OCI-LY7 (cell line): Measurements from ENCODE around the gene EPB41L4A. TPM values are rescaled to one million over a fixed set of nuclear protein-coding genes. Genes with fewer than 3 reads are reported as not detected.

Experiments used
- BruUV-seq: library from RNA; stranded (reverse); fragments of 400-500 nt; replicated peaks from 2 replicates; lab custom pipeline; 2021; lab: Mats Ljungman, UMichigan
- CTCF ChIA-PET: fragments of 300-600 bp; sonication (Branson Sonifier 250); formaldehyde crosslinking; loops from one replicate; lab custom pipeline; 2022; ENCODE audit warnings: antibody characterized with exemption; ENCODE audit not compliant: unreplicated experiment; lab: Charles Lee
- POLR2A ChIA-PET: fragments of 300-600 bp; sonication (Branson Sonifier 250); formaldehyde crosslinking; loops from one replicate; lab custom pipeline; 2022; ENCODE audit warnings: antibody characterized with exemption; lab: Charles Lee
- DNase-seq: peaks from one replicate; pipeline ENCODE4 v3.0.0-alpha.2; 2015; ENCODE audit warnings: low spot score
- H2AFZ ChIP-seq: fragments of 200-600 bp; sonication (generic), shearing (Covaris generic); 2 replicates; pipeline ENCODE4 v1.6.1; 2014; ENCODE audit warnings: mild to moderate bottlenecking, antibody characterized with exemption, low read length, moderate library complexity
- H3K27ac ChIP-seq: fragments of 200-600 bp; sonication (generic); 2 replicates; pipeline ENCODE4 v1.5.1; 2014; ENCODE audit warnings: mixed run types, low read depth, mild to moderate bottlenecking, moderate library complexity, low read length, inconsistent platforms; ENCODE audit not compliant: poor library complexity, severe bottlenecking
- H3K36me3 ChIP-seq: fragments of 200-600 bp; sonication (generic); 2 replicates; pipeline ENCODE4 v1.6.1; 2014; ENCODE audit warnings: mild to moderate bottlenecking, antibody characterized with exemption, low read length, moderate library complexity, mixed read lengths; ENCODE audit not compliant: insufficient read depth
- H3K4me1 ChIP-seq: fragments of 200-600 bp; sonication (generic); 2 replicates; pipeline ENCODE4 v1.5.1; 2014; ENCODE audit warnings: mild to moderate bottlenecking, low read length; ENCODE audit not compliant: insufficient read depth, poor library complexity, severe bottlenecking
- H3K4me2 ChIP-seq: fragments of 200-600 bp; sonication (generic); 2 replicates; pipeline ENCODE4 v1.6.1; 2014; ENCODE audit warnings: mild to moderate bottlenecking, low read length
- H3K4me3 ChIP-seq: fragments of 200-600 bp; sonication (generic); 2 replicates; pipeline ENCODE4 v1.5.1; 2014; ENCODE audit warnings: mild to moderate bottlenecking, low read depth, low read length; ENCODE audit not compliant: poor library complexity, severe bottlenecking
- H3K79me2 ChIP-seq: fragments of 200-600 bp; sonication (generic); 2 replicates; pipeline ENCODE4 v1.6.1; 2016; ENCODE audit warnings: low read depth, mild to moderate bottlenecking, low read length, moderate library complexity, mixed read lengths; ENCODE audit not compliant: insufficient read depth
- H3K9me2 ChIP-seq: fragments of 200-600 bp; sonication (generic); 2 replicates; pipeline ENCODE4 v1.6.1; 2016; ENCODE audit warnings: mild to moderate bottlenecking, low read length, mixed read lengths; ENCODE audit not compliant: insufficient read depth
- H3K9me3 ChIP-seq: fragments of 200-600 bp; sonication (generic); 2 replicates; pipeline ENCODE4 v1.6.1; 2014; ENCODE audit warnings: mild to moderate bottlenecking, mixed run types, low read length, mixed read lengths
- H4K20me1 ChIP-seq: fragments of 200-600 bp; sonication (generic); 2 replicates; pipeline ENCODE4 v1.6.1; 2014; ENCODE audit warnings: mild to moderate bottlenecking, antibody characterized with exemption, low read length, moderate library complexity, mixed read lengths; ENCODE audit not compliant: insufficient read depth
- CTCF ChIP-seq: fragments of 200-600 bp; sonication (generic); conservative IDR thresholded peaks from 2 replicates; pipeline ENCODE4 v1.5.1; 2014; ENCODE audit warnings: mild to moderate bottlenecking, antibody characterized with exemption, low read length, moderate library complexity, mixed read lengths
- EZH2phosphoT487 ChIP-seq: fragments of 200-600 bp; sonication (generic); IDR thresholded peaks from 2 replicates; pipeline ENCODE4 v1.6.1; 2018; ENCODE audit warnings: low read depth, borderline replicate concordance, mild to moderate bottlenecking, mixed run types, antibody characterized with exemption, low read length, moderate library complexity, mixed read lengths
- intact Hi-C: fragments of 100-400 bp; cut with micrococcal nuclease; formaldehyde crosslinking; loops from one replicate; pipeline ENCODE4 v1.10.0; 2022; ENCODE audit not compliant: unreplicated experiment
- total RNA-seq, 2 experiments: library from RNA; depleted of rRNA in 1 of 2; stranded (reverse); fragments of >200 nt in 1 of 2; shearing (Covaris generic) in 1 of 2; gene quantifications; 2 replicates each; pipeline ENCODE4 v1.2.3, GENCODE V29; 2014 to 2022

The EPB41L4A gene
- total RNA-seq, 2 experiments from 2014 or later = 0.03 TPM; not detected in 1

- no peaks in the 10 kb centered on the region for H3K79me2 ChIP-seq
- H3K9me2 ChIP-seq = no peaks in the 10 kb centered on the region
- DNase-seq = no peak
- no peak overlapping the region for H3K27ac ChIP-seq
- ChIA-PET POLR2A (no interaction called here), CTCF (no interaction called here)
- no TSS peak for BruUV-seq
- intact Hi-C loops = no loop called here
- H2AFZ ChIP-seq = no peak overlapping the region
- H3K9me3 ChIP-seq = no peaks in the 10 kb centered on the region
- H3K4me3 ChIP-seq = no peak overlapping the region
- H3K4me1 ChIP-seq = no peaks in the 10 kb centered on the region
- no peaks in the 10 kb centered on the region for H4K20me1 ChIP-seq
- no peak for TF ChIP-seq CTCF
- no peaks in the 10 kb centered on the region for H3K36me3 ChIP-seq
- no peak overlapping the region for H3K4me2 ChIP-seq
These were observed 223.2 kb downstream of the EPB41L4A start for GRCh38 chr5:112195924-112196323.

GRCh38 chr5:112192866-112193265, 226.2 kb downstream of the EPB41L4A start:
- H2AFZ ChIP-seq = no peak overlapping the region
- TF ChIP-seq EZH2phosphoT487 = no peak
- TF ChIP-seq CTCF = no peak
- no peaks in the 10 kb centered on the region for H4K20me1 ChIP-seq
- POLR2A ChIA-PET = no interaction called here
- no peaks in the 10 kb centered on the region for H3K4me1 ChIP-seq
- H3K36me3 ChIP-seq = no peaks in the 10 kb centered on the region
- CTCF ChIA-PET = no interaction called here
- no peak overlapping the region for H3K4me2 ChIP-seq
- intact Hi-C loops = no loop called here
- BruUV-seq = no TSS peak
- no peaks in the 10 kb centered on the region for H3K9me3 ChIP-seq
- DNase-seq = no peak
- H3K27ac ChIP-seq = no peak overlapping the region
- H3K79me2 ChIP-seq = no peaks in the 10 kb centered on the region
- no peak overlapping the region for H3K4me3 ChIP-seq
- no peaks in the 10 kb centered on the region for H3K9me2 ChIP-seq

DNA sequence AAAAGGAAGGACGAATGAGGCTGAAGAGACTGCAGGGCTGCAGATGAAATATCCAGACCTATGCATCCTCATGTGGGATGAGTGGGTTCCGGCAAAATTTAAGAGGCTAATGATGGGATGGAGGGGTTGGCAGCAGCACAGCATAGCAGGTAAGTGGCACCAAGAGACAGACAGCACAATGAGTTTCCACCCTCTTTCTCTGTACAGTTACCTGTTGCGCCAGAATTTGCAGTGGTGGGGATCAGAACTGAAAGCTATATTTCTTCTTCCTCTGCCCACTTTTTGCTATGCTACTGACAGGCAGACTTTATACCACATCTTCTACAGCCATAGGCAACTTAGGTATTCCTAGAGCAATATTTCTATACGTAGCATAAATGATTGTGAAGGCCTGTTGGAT, 227.0 kb downstream of the EPB41L4A start:
- Histone ChIP-seq H3K4me3 (no peak overlapping the region), H4K20me1 (no peaks in the 10 kb centered on the region), H3K36me3 (no peaks in the 10 kb centered on the region), H3K4me1 (no peaks in the 10 kb centered on the region), H2AFZ (no peak overlapping the region), H3K9me3 (no peaks in the 10 kb centered on the region), H3K79me2 (no peaks in the 10 kb centered on the region), H3K27ac (no peak overlapping the region), H3K4me2 (no peak overlapping the region), H3K9me2 (no peaks in the 10 kb centered on the region)
- ChIA-PET CTCF (no interaction called here), POLR2A (interaction anchor here (0.6 to 0.7 kb wide), 2 partner anchors 32 to 574 kb away, joined by 3 read pairs; no protein-coding TSS in a partner anchor)
- intact Hi-C loops = no loop called here
- TF ChIP-seq CTCF = no peak
- no peak for TF ChIP-seq EZH2phosphoT487
- BruUV-seq = no TSS peak
- no peak for DNase-seq
